MCF 10A (cell line): Measurements from ENCODE around the gene SHROOM3. TPM values are rescaled to one million over a fixed set of nuclear protein-coding genes. Genes with fewer than 3 reads are reported as not detected.
A peak's percentile ranks its signal among the peaks of the same experiment; 100 is the strongest.

Source experiments
- BruUV-seq: library from RNA; stranded (reverse); fragments of 400-500 nt; replicated peaks from 2 replicates; lab custom pipeline; 2021; lab: Mats Ljungman, UMichigan
- CTCF ChIA-PET: fragments of 300-600 bp; sonication (Branson Sonifier 250); formaldehyde crosslinking; extraction: SDS; loops from one replicate; lab custom pipeline; 2021; ENCODE audit warnings: antibody characterized with exemption, inconsistent platforms; lab: Yijun Ruan, JAX
- POLR2A ChIA-PET: fragments of 300-600, 350-650 bp; sonication (Branson Sonifier 250); formaldehyde crosslinking; extraction: SDS; loops from one replicate; lab custom pipeline; 2020; ENCODE audit warnings: antibody characterized with exemption, inconsistent platforms; lab: Yijun Ruan, JAX
- DNase-seq: peaks from one replicate; pipeline ENCODE4 v3.0.0-alpha.2; 2018; ENCODE audit not compliant: unreplicated experiment
- H3K27ac Mint-ChIP-seq: one replicate; pipeline ENCODE4 v1.8.0; 2022; ENCODE audit warnings: mild to moderate bottlenecking, low read depth, mixed read lengths; ENCODE audit not compliant: unreplicated experiment
- H3K27me3 Mint-ChIP-seq: one replicate; pipeline ENCODE4 v1.8.0; 2022; ENCODE audit warnings: mixed read lengths; ENCODE audit not compliant: insufficient read depth, unreplicated experiment
- H3K36me3 Mint-ChIP-seq: one replicate; pipeline ENCODE4 v1.8.0; 2022; ENCODE audit warnings: mild to moderate bottlenecking, moderate library complexity, mixed read lengths; ENCODE audit not compliant: insufficient read depth, unreplicated experiment
- H3K4me1 Mint-ChIP-seq: one replicate; pipeline ENCODE4 v1.8.0; 2022; ENCODE audit warnings: mixed read lengths; ENCODE audit not compliant: insufficient read depth, unreplicated experiment
- H3K4me3 Mint-ChIP-seq: one replicate; pipeline ENCODE4 v1.8.0; 2022; ENCODE audit warnings: mild to moderate bottlenecking, moderate library complexity, mixed read lengths; ENCODE audit not compliant: unreplicated experiment
- H3K9me3 Mint-ChIP-seq: one replicate; pipeline ENCODE4 v1.8.0; 2022; ENCODE audit warnings: mixed read lengths; ENCODE audit not compliant: unreplicated experiment
- CTCF ChIP-seq: fragments of 200-600 bp; IDR thresholded peaks from one replicate; pipeline ENCODE4 v1.8.0; 2022; ENCODE audit warnings: antibody characterized with exemption, mild to moderate bottlenecking; ENCODE audit not compliant: unreplicated experiment
- intact Hi-C: fragments of 100-400 bp; cut with micrococcal nuclease; formaldehyde crosslinking; loops from 2 replicates; pipeline ENCODE4 v1.14.1; 2022
- total RNA-seq: library from RNA; stranded (reverse); gene quantifications from 2 replicates; pipeline ENCODE4 v1.2.3, GENCODE V29; 2022

The SHROOM3 gene
- total RNA-seq, 1 experiment from 2014 or later = 20.7 TPM

- peaks cover 7% of the 10 kb centered on the region for H3K4me1 Mint-ChIP-seq
- H3K27ac Mint-ChIP-seq = no peak overlapping the region
- intact Hi-C loops = no loop called here
- TF ChIP-seq CTCF = no peak
- H3K4me3 Mint-ChIP-seq = no peak overlapping the region
- H3K9me3 Mint-ChIP-seq = no peaks in the 10 kb centered on the region
- no peak for DNase-seq
- BruUV-seq = no TSS peak
- no peaks in the 10 kb centered on the region for H3K36me3 Mint-ChIP-seq
- ChIA-PET POLR2A (interaction anchor here (1.6 kb wide), 1 partner anchor 9 kb away, joined by 3 read pairs; no protein-coding TSS in a partner anchor), CTCF (interaction anchor here (0.6 to 0.8 kb wide), 3 partner anchors 23 to 127 kb away, joined by 3 read pairs; no protein-coding TSS in a partner anchor)
- H3K27me3 Mint-ChIP-seq = no peaks in the 10 kb centered on the region
Observed at GRCh38 chr4:76630741-76631140, 195.7 kb downstream of the SHROOM3 start.

GRCh38 chr4:76634220-76634619 is 199.2 kb downstream of the SHROOM3 start:
- POLR2A ChIA-PET = interaction anchor here (0.6 to 1.3 kb wide), 4 partner anchors 9 to 788 kb away, joined by 3 to 7 read pairs (median 4); no protein-coding TSS in a partner anchor
- DNase-seq = peak; percentile 40
- H3K9me3 Mint-ChIP-seq = no peaks in the 10 kb centered on the region
- peaks cover 20% of the 10 kb centered on the region for H3K4me1 Mint-ChIP-seq
- TF ChIP-seq CTCF = no peak
- H3K27ac Mint-ChIP-seq = no peak overlapping the region
- peak overlapping the region; percentile 25 for H3K4me3 Mint-ChIP-seq
- no peaks in the 10 kb centered on the region for H3K36me3 Mint-ChIP-seq
- CTCF ChIA-PET = interaction anchor here (0.6 to 1.1 kb wide), 3 partner anchors 36 to 129 kb away, joined by 3 to 5 read pairs (median 4); no protein-coding TSS in a partner anchor
- intact Hi-C loops = no loop called here
- BruUV-seq = no TSS peak
- H3K27me3 Mint-ChIP-seq = no peaks in the 10 kb centered on the region

- ChIA-PET POLR2A (interaction anchor here (0.9 to 1.9 kb wide), 6 partner anchors 11 to 86 kb away, joined by 3 to 9 read pairs (median 4); no protein-coding TSS in a partner anchor), CTCF (interaction anchor here (0.7 to 1.4 kb wide), 4 partner anchors 17 to 95 kb away, joined by 3 to 6 read pairs (median 3); no protein-coding TSS in a partner anchor)
- peaks cover 49% of the 10 kb centered on the region for H3K4me1 Mint-ChIP-seq
- no TSS peak for BruUV-seq
- peaks cover 10% of the 10 kb centered on the region for H3K36me3 Mint-ChIP-seq
- H3K27me3 Mint-ChIP-seq = no peaks in the 10 kb centered on the region
- DNase-seq = peak; percentile 75
- intact Hi-C loops = loop anchor here (5.0 kb wide), 3 partner anchors 94 to 121 kb away; no protein-coding TSS in a partner anchor
- no peaks in the 10 kb centered on the region for H3K9me3 Mint-ChIP-seq
- H3K4me3 Mint-ChIP-seq = no peak overlapping the region
- TF ChIP-seq CTCF = no peak
- H3K27ac Mint-ChIP-seq = peak overlapping the region; percentile 75
Observed at GRCh38 chr4:76637712-76638361, 202.8 kb downstream of the SHROOM3 start.

GRCh38 chr4:76639288-76639687 is 204.3 kb downstream of the SHROOM3 start:
- Mint-ChIP-seq H3K27ac (peak overlapping the region; percentile 98), H3K4me1 (peaks cover 44% of the 10 kb centered on the region), H3K4me3 (peak overlapping the region; percentile 70), H3K36me3 (peaks cover 10% of the 10 kb centered on the region), H3K9me3 (no peaks in the 10 kb centered on the region), H3K27me3 (no peaks in the 10 kb centered on the region)
- BruUV-seq = no TSS peak
- POLR2A ChIA-PET = interaction anchor here (1.0 to 2.6 kb wide), 7 partner anchors 9 to 53 kb away, joined by 3 to 11 read pairs (median 4); no protein-coding TSS in a partner anchor
- intact Hi-C loops = loop anchor here (1.0 to 5.0 kb wide), 4 partner anchors 26 to 122 kb away; no protein-coding TSS in a partner anchor
- DNase-seq = peak; percentile 95
- no peak for TF ChIP-seq CTCF
- CTCF ChIA-PET = interaction anchor here (0.5 to 0.8 kb wide), 4 partner anchors 24 to 1595 kb away, joined by 3 read pairs; no protein-coding TSS in a partner anchor
